GM21390 (cell line): ENCODE data around the gene TLE6.
"Not testable (repeated sequence)": the region's sequence is repeated elsewhere in the genome, so short reads cannot be mapped to it uniquely, and the experiment has no call there.

Experiments
- ATAC-seq: cut with Tn5 transposase; IDR thresholded peaks from one replicate; pipeline ENCODE4 v1.9.1; 2021; ENCODE audit not compliant: unreplicated experiment

Gene TLE6

GRCh38 chr19:2973229-2973628, 4.1 kb upstream of the TLE6 start:
- ATAC-seq: no peak

GRCh38 chr19:2974342-2975041, 2.9 kb upstream of the TLE6 start:
- ATAC-seq: no peak

GRCh38 chr19:2976609-2977000, 759 bp upstream of the TLE6 start:
- no peak for ATAC-seq

GRCh38 chr19:2977746-2978138, 378 bp downstream of the TLE6 start:
- no peak for ATAC-seq

- no peak for ATAC-seq
Measured at GRCh38 chr19:2978166-2978767, 903 bp downstream of the TLE6 start.

- no peak for ATAC-seq
Measured at GRCh38 chr19:2978772-2979171, 1.4 kb downstream of the TLE6 start.

- ATAC-seq: no peak
Measured at GRCh38 chr19:2981898-2982297, 4.5 kb downstream of the TLE6 start.

GRCh38 chr19:2982561-2982960, 5.2 kb downstream of the TLE6 start:
- no peak for ATAC-seq

GRCh38 chr19:2982983-2983350, 5.6 kb downstream of the TLE6 start:
- no peak for ATAC-seq

GRCh38 chr19:2983351-2984214, 6.2 kb downstream of the TLE6 start:
- ATAC-seq: no peak

GRCh38 chr19:2984215-2984528, 6.8 kb downstream of the TLE6 start:
- ATAC-seq: no peak

- ATAC-seq: no peak
Measured at GRCh38 chr19:2986951-2987524, 9.7 kb downstream of the TLE6 start.

GRCh38 chr19:2987797-2988196, 10.4 kb downstream of the TLE6 start:
- no peak for ATAC-seq

GRCh38 chr19:2988568-2988967, 11.2 kb downstream of the TLE6 start:
- no peak for ATAC-seq

GRCh38 chr19:2989236-2989946, 12.0 kb downstream of the TLE6 start:
- no peak for ATAC-seq

- not testable (repeated sequence) for ATAC-seq
Measured at GRCh38 chr19:2992333-2992732, 15.0 kb downstream of the TLE6 start.

- ATAC-seq: no peak
Measured at GRCh38 chr19:2992958-2993357, 15.6 kb downstream of the TLE6 start.

- no peak for ATAC-seq
Measured at GRCh38 chr19:2993579-2993978, 16.2 kb downstream of the TLE6 start.

- ATAC-seq: no peak
Measured at GRCh38 chr19:2994588-2995131, 17.3 kb downstream of the TLE6 start.

GRCh38 chr19:2997720-2998119, 20.4 kb downstream of the TLE6 start:
- no peak for ATAC-seq

- no peak for ATAC-seq
Measured at GRCh38 chr19:2998642-2999041, 21.3 kb downstream of the TLE6 start.
